ENCODE data around the gene DDX51.

The DDX51 gene

DNA sequence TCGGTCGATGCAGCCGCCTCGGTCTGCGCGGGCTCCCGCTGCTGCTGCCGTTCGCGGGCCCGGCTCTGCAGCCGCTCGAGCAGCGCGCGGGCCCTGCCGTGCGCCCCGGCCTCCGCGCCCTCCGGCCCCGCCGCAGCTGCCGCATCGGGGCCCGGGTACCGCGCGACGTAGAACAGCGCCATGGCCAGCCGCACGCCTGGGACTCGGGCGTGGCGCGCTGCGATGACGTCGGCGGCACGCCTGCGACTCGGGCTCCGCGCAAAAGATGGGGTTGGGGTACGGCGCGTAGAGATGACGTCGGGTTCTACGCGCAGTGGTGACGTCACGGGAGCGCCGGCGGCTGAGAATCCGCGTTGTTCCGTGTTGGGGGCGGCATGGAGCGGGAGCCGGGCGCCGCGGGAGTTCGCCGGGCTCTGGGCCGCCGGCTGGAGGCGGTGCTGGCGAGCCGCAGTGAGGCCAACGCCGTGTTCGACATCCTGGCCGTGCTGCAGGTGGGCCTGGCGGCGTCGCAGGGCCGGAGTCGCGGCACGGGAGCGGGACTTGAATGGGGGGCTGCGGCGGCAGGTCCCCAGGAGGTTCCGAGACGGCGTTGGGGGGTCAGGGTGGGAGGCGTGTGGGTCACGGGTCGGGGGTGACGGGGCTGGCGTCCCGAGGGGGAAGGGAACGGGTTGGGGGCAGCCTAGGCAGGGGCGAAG, at the start of gene DDX51, which contains the start of gene NOC4L:
DDX51 (minus strand) TSS at position 205 of the 695 bp plus-strand sequence; CDS start at position 182, 23 bp downstream.
NOC4L (plus strand) TSS at position 343 of the 695 bp plus-strand sequence; CDS start at position 375, 32 bp downstream.
- DNase-seq (ENCODE audit: low read depth): peak; percentile 97

DNA sequence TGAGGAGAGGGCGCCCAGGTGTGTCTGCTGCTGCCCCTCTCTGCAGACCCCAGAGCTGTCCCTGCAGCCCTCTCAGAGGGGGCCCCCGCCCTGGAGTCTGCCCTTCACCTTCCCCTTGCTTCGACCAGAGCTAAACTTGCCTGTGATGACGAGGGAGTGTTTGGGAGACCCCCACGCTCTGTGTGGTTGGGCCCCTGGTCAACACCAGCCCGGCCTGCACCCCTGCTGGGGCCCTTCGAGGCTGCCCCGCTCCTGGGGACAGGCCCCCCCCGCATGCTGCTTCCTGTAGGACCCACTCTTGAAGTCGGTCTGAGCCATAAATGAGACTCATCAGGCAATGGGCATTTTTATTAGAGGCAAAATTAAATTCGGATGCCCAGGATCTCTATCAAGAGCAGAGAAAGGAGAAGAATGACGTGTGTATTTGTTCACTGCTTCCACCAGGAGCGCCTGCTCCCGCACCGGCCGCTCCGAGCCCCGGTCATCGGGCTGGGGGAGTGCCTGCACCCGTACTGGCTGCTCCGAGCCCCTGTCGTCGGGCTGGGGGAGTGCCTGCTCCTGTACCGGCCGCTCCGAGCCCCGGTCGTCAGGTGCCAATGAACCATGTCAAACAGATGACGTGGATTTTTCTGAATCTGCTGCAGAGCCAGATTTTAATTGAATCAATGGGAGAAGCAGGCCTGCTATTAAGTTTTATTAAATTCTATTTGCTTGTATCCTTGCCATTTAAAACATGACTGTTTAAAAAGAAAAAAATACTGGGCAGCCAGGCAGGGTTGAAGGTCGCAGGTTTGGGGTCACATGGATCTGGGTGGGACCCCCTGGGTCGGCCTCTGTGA, 47.8 kb upstream of the DDX51 start:
- DNase-seq (ENCODE audit: low read depth): no peak

GRCh38 chr12:132190834-132191500, 46.8 kb upstream of the DDX51 start:
- DNase-seq (ENCODE audit: low read depth): no peak

DNA sequence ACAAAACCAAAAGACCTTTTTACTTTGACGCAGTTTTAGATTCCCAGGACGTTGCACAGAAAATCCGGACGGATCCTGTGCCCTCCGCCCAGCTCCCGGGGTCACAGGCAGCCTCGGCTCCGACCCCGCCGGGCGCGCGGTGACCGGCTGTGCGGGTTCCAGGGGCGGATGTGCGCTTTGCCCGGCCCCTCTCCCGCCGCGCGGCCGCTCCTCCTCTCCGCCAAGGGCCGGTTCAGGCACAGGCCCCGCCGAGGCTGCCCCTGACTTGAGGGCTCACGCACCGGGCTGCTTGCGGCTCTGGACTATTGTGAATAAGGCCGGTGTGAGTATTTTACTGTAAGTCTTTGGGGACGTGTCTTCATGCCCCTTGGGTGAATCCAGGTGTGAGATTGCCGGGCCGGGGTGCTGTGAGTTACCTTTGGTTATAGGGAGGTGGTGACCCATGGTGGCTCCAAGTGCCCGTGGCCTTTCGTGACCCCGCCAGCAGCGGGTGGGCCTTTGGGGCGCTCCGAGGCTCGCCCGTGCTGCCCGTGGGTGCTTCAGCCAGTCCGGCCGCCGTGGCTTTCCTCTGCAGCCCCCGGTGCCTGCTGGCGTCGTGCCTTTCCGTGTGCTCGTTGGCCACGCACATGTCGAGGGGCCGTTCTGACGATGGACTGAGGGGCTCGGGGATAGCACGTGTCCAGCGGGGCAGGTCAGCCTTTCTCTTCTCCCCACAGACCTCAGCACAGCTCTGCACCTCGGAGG, 46.1 kb upstream of the DDX51 start:
- DNase-seq (ENCODE audit: low read depth): no peak

DNA sequence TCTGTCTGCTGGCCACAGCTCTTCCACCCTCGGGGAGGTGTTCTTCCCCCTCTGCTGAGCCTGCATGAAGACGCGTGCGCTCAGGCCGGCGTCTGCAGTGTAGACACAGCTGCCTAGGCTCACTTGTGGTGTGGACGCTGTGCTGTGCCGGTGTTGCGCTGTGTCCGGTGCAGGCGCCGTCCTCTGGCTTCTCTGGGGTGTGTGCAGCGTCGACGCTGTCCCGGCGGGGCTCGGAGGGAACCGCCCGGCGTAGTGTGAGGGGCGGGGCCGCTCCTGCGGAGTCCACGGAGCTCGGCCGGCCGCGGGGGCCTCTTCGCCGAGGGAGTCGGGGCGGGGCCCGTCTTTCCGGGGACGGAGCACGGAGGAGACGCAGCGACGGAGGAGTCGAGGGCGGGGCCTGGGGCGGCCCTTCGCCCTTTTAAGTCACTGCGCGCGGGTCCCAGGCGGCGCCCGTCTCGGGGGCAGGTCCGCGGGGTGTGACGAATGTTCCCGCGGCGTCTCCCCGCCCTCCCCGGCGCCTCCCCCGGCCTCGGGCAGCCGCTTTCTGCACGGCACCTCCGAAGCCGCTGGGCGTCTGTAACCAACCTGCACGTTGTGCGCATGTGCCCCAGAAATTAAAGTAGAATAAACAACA, 45.4 kb upstream of the DDX51 start:
- DNase-seq (ENCODE audit: low read depth): peak; percentile 93

DNA sequence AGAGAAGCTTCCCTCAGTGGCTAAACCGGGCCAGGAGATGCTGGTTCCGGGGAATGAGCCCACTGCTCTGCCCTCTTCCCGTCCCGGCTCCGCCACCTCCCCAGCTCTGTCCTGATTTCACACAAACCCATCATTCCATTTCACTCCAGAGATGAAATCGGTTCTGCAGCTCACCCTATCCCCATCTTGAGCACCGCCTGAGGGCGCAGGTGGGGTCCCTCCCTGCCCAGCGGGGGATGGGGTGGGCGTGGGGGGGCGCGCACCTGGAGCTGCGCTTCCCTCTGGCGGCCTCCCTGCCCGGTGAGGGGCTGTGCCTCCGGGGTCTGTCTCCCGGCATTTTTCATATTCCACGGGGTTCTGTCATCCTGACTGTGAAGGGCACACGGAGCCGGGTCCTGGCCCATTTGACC, 44.8 kb upstream of the DDX51 start:
- no peak for DNase-seq (ENCODE audit: low read depth)

- DNase-seq (ENCODE audit: low read depth): no peak
Observed at GRCh38 chr12:132188451-132188901, 44.4 kb upstream of the DDX51 start.

DNA sequence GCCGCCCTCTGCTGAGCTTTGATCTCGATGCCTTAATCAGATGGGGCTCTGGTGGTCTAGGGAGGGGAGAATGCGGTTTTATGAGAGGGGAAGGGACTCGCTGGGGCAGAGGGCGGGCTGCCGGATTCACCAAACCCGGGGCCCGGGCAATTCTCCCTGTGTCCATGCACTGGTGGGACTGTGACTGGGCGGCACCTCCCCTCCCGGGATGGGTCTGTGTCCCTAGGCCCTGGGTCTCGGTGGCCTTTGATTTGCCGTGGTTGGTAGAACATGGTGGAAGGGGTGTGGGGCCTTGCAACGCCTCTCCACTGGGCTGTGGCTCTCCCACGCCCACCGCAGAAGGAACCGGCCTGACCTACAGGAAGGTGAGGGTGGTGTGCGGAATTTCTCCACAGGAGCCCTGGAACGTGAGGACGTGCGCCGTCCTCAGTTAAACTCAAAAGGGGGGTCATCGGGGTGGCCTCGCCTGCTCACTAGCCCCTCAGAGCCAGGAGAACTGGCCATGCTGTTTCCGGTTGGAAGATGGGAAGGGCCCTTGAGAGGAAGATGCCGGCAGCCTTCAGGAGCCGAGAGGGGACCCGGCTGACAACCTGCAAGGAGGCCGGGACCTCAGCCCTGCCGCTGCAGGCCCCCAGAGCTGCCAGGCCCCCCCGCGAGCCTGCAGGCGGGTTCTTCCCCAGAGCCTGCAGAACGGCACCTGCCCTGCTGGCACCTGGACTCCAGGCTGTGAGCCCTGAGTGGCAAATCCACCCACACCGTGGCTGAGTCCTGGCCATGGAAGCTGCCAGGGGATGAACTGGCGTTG, 43.7 kb upstream of the DDX51 start:
- no peak for DNase-seq (ENCODE audit: low read depth)

- DNase-seq (ENCODE audit: low read depth): no peak
Observed at GRCh38 chr12:132186857-132187620, 42.9 kb upstream of the DDX51 start.

- DNase-seq (ENCODE audit: low read depth): no peak
Observed at GRCh38 chr12:132186208-132186856, 42.2 kb upstream of the DDX51 start.

GRCh38 chr12:132185705-132186104, 41.6 kb upstream of the DDX51 start:
- DNase-seq (ENCODE audit: low read depth): no peak

DNA sequence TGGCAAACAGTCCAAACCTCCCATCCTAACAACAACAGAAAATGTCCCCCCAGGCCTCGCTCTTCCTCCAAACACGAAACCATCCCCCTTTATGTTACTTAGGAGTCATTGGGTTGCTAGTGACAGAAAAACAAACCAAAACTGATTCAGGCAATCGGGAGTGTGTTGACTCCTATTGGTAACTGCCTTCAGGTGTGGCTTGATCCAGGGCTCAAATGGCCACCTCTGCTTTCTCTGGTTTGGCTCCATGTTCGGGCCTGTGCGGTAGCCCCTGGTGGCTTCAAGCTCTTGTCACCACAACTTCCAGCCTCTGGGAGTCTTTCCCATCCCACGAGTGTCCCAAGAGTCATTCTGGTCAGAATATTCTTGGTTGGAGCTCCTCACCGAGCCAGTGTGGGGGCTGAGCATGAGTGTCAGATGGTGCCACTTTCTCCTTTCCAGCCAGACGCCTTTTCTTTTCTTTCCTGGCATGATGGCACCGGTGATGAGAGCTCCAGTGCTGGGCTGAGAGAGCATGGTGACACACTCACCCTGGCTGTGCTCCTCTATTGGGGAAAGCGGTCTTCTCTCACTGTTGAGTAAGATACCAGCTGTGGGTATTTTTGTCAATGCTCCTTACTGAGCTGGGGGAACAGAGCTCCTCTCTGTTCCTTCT, 38.7 kb upstream of the DDX51 start:
- no peak for DNase-seq (ENCODE audit: low read depth)

DNA sequence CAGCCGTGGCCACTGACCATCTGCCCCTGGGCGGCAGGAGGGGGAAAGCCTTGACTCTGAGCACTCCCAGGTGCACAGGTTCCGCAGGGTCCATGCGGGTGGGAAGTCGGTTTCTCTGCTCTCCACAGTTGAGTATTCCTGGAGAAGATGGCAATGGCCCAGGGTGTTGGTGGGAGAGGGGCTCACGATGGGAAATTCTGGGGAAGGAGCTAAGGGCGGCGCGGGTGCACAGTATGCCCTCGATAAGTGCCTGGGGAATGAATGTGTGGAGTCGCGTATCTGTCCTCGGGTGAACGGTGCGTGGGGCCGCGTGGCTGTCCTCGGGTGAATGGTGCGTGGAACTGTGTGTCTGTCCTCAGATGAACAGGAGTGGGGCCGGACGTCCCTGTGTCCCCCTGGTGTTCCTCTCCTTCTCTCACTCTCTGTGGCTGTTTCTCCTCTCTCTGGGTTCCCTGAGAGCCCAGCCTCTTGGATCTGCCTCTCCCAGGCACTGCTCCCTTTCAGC, 38.1 kb upstream of the DDX51 start:
- DNase-seq (ENCODE audit: low read depth): no peak

DNA sequence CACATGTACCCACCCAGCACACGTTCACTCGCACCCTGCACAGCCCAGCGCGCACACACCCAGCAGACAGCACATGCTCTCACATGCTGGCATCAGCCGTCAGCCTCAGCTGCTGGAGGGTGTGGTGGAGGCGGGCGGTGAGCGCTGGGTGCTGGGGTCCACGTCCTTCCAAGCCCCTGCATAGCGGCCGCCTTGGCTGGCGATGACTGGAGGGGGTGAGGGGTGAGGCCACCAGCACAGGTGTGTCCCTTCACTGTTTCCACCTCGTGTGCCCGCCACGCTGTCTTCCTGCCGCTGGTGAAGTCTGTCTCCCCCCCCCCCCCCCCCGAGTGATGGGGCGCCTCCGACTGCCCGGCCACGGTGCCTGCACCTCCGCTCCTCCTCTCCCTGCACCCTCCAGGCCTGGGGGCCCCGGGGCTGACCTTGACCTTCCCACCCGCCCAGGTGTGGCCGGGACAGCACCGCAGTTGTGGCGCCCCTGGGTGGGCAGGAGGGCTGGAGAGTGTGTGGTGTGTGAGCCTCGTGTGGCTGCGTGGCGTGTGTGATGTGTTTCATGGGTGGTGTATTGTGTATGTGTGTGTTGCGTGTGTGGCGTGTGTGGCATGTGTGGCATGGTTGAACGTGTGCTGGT, 37.6 kb upstream of the DDX51 start:
- no peak for DNase-seq (ENCODE audit: low read depth)

DNA sequence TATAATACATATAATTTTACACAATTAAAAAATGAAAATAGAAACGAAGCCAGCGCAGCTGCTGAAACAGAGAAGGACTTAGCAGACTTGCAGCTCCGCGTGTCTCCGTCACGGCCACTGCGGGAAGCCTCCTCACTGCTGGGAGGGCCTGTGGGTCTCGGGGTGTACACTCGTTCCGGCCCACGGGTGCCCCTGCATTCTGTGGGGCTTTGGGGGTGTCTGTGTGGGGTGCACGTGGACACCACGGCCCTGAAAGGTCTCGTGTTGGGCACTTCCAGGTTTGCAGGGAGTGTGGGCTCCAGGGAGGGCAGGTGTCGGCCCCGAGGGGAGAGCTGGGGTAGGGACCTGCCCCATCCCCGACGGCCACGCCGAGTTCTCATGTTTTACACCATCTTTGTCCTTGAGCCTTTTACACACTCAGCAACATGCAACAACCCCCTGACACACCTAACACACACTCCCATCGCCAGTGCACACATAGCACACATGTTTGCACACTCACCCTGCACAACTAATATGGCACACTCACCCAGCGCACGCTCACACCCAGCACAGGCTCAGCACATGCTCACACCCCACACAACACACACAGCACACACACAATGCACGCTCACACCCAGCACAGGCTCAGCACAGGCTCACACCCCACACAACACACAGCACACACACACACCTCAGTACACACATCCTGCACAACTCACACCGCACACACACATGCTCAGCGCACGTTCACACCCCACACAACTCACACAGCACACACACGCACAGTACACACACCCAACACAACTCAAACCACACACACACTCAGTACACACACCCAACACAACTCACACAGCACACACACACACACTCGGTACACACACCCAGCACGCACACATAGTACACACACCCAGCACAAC, 36.8 kb upstream of the DDX51 start:
- DNase-seq (ENCODE audit: low read depth): no peak

- no peak for DNase-seq (ENCODE audit: low read depth)
Observed at GRCh38 chr12:132179431-132180362, 35.6 kb upstream of the DDX51 start.
